PC-9 (cell line): ENCODE measurements around the gene KCNK5. TPM values are rescaled to one million over a fixed set of nuclear protein-coding genes. Genes with fewer than 3 reads are reported as not detected.

ENCODE experiments used
- BruUV-seq: library from RNA; stranded (reverse); fragments of 400-500 nt; replicated peaks from 2 replicates; lab custom pipeline; 2021; lab: Mats Ljungman, UMichigan
- CTCF ChIA-PET: fragments of 300-600 bp; sonication (Branson Sonifier 250); formaldehyde crosslinking; loops from one replicate; lab custom pipeline; 2022; ENCODE audit warnings: antibody characterized with exemption; lab: Charles Lee
- POLR2A ChIA-PET: fragments of 300-600 bp; sonication (Branson Sonifier 250); formaldehyde crosslinking; loops from one replicate; lab custom pipeline; 2022; ENCODE audit warnings: antibody characterized with exemption; ENCODE audit not compliant: unreplicated experiment; lab: Charles Lee
- DNase-seq, 2 experiments: peaks; one replicate each; pipeline versions ENCODE4 v3.0.0 to v3.0.0-alpha.2; 2015 to 2022; ENCODE audit warnings: mixed read lengths in 1 of 2
- H2AFZ ChIP-seq: fragments of 200-600 bp; sonication (generic); 2 replicates; pipeline ENCODE4 v1.8.1; 2017; ENCODE audit warnings: antibody characterized with exemption
- H3F3A ChIP-seq: fragments of 200-600 bp; sonication (generic); 2 replicates; pipeline ENCODE4 v1.8.1; 2017; ENCODE audit warnings: antibody characterized with exemption, mild to moderate bottlenecking, low read depth; ENCODE audit not compliant: insufficient read depth
- H3K27ac ChIP-seq: fragments of 200-600 bp; sonication (generic); 2 replicates; pipeline ENCODE4 v1.6.1; 2016; ENCODE audit warnings: mixed run types
- H3K27me3 ChIP-seq: fragments of 200-600 bp; sonication (generic); 2 replicates; pipeline ENCODE4 v1.6.1; 2016; ENCODE audit warnings: low read depth, mixed run types; ENCODE audit not compliant: insufficient read depth
- H3K36me3 ChIP-seq: fragments of 200-600 bp; sonication (generic); 2 replicates; pipeline ENCODE4 v1.6.1; 2016; ENCODE audit warnings: low read depth, mixed run types
- H3K4me1 ChIP-seq: fragments of 200-600 bp; sonication (generic); replicated peaks from 2 replicates; pipeline ENCODE4 v1.6.1; 2016; ENCODE audit warnings: mixed run types; ENCODE audit not compliant: insufficient read depth
- H3K4me2 ChIP-seq: fragments of 200-600 bp; sonication (generic); 2 replicates; pipeline ENCODE4 v1.6.1; 2017; ENCODE audit warnings: mixed run types
- H3K4me3 ChIP-seq: fragments of 200-600 bp; sonication (generic); 2 replicates; pipeline ENCODE4 v1.6.1; 2016; ENCODE audit warnings: mixed run types
- H3K79me2 ChIP-seq: fragments of 200-600 bp; sonication (generic); 2 replicates; pipeline ENCODE4 v1.6.1; 2017; ENCODE audit warnings: low read depth, mixed run types
- H3K9me2 ChIP-seq: fragments of 200-600 bp; sonication (generic); 2 replicates; pipeline ENCODE4 v1.8.1; 2017; ENCODE audit warnings: mild to moderate bottlenecking; ENCODE audit not compliant: insufficient read depth
- H3K9me3 ChIP-seq: fragments of 200-600 bp; sonication (generic); 2 replicates; pipeline ENCODE4 v1.8.1; 2016; ENCODE audit warnings: low read depth; ENCODE audit not compliant: insufficient read depth
- H4K20me1 ChIP-seq: fragments of 200-600 bp; sonication (generic); 2 replicates; pipeline ENCODE4 v1.8.1; 2017; ENCODE audit not compliant: insufficient read depth
- EZH2 ChIP-seq: fragments of 200-600 bp; sonication (generic); IDR thresholded peaks from 2 replicates; pipeline ENCODE4 v1.8.0; 2017; ENCODE audit warnings: antibody characterized with exemption, low read depth
- intact Hi-C: fragments of 100-400 bp; cut with micrococcal nuclease; formaldehyde crosslinking; loops from one replicate; pipeline ENCODE4 v1.10.0; 2022; ENCODE audit not compliant: unreplicated experiment
- total RNA-seq: library from RNA; stranded (reverse); gene quantifications from 2 replicates; pipeline ENCODE4 v1.2.3, GENCODE V29; 2021
- TF ChIP-seq, protein P1 (sequence below): fragments of 200-600 bp; sonication (generic); conservative IDR thresholded peaks from 2 replicates; pipeline ENCODE4 v1.6.1; 2017; ENCODE audit warnings: mixed run types, antibody characterized with exemption, mild to moderate bottlenecking, moderate library complexity

The KCNK5 gene
- total RNA-seq, 1 experiment from 2014 or later, result 11.9 TPM

DNA sequence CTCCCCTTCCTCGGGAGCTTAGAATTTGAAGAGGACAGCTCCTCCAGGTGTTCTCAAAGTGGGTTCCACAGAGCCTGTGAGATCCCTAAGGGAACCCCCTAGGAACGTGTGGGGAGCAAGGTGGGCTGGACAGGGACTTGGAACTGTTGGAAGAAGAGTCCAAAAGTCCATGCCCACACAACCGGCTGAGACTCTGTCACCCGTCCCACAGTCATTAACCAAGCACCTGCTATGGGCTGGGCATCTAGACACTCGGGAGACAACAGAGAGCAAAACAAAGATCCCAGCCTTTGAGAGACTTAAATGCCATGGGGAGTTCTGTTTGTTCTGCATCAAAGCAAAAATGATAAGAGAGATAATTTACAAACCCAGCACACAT is 62.4 kb downstream of the KCNK5 start:
- H3K4me3 ChIP-seq, result no peak overlapping the region
- CTCF ChIA-PET, result interaction anchor here (0.7 to 1.0 kb wide), 2 partner anchors 113 to 136 kb away, joined by 3 read pairs; no protein-coding TSS in a partner anchor
- TF ChIP-seq, protein P1, sequence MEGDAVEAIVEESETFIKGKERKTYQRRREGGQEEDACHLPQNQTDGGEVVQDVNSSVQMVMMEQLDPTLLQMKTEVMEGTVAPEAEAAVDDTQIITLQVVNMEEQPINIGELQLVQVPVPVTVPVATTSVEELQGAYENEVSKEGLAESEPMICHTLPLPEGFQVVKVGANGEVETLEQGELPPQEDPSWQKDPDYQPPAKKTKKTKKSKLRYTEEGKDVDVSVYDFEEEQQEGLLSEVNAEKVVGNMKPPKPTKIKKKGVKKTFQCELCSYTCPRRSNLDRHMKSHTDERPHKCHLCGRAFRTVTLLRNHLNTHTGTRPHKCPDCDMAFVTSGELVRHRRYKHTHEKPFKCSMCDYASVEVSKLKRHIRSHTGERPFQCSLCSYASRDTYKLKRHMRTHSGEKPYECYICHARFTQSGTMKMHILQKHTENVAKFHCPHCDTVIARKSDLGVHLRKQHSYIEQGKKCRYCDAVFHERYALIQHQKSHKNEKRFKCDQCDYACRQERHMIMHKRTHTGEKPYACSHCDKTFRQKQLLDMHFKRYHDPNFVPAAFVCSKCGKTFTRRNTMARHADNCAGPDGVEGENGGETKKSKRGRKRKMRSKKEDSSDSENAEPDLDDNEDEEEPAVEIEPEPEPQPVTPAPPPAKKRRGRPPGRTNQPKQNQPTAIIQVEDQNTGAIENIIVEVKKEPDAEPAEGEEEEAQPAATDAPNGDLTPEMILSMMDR, result no peak
- TF ChIP-seq EZH2, result no peak
- no peaks in the 10 kb centered on the region for H4K20me1 ChIP-seq
- H3K4me2 ChIP-seq, result no peak overlapping the region
- no peak overlapping the region for H2AFZ ChIP-seq
- intact Hi-C loops, result loop anchor here (1.0 to 5.0 kb wide), 3 partner anchors 136 to 195 kb away; no protein-coding TSS in a partner anchor
- no peaks in the 10 kb centered on the region for H3K9me2 ChIP-seq
- no peak overlapping the region for H3K27ac ChIP-seq
- H3F3A ChIP-seq, result peaks cover 19% of the 10 kb centered on the region; the same call in 1 of the 2 replicates
- 0 out of 2 replicates have a peak, but pooled peaks cover 4% of the 10 kb centered on the region for H3K36me3 ChIP-seq
- H3K27me3 ChIP-seq, result no peaks in the 10 kb centered on the region
- H3K9me3 ChIP-seq, result peaks cover 7% of the 10 kb centered on the region; the same call in 1 of the 2 replicates
- POLR2A ChIA-PET, result no interaction called here
- DNase-seq, result no peak
- peaks cover 33% of the 10 kb centered on the region for H3K4me1 ChIP-seq
- BruUV-seq, result no TSS peak
- no peaks in the 10 kb centered on the region for H3K79me2 ChIP-seq

DNA sequence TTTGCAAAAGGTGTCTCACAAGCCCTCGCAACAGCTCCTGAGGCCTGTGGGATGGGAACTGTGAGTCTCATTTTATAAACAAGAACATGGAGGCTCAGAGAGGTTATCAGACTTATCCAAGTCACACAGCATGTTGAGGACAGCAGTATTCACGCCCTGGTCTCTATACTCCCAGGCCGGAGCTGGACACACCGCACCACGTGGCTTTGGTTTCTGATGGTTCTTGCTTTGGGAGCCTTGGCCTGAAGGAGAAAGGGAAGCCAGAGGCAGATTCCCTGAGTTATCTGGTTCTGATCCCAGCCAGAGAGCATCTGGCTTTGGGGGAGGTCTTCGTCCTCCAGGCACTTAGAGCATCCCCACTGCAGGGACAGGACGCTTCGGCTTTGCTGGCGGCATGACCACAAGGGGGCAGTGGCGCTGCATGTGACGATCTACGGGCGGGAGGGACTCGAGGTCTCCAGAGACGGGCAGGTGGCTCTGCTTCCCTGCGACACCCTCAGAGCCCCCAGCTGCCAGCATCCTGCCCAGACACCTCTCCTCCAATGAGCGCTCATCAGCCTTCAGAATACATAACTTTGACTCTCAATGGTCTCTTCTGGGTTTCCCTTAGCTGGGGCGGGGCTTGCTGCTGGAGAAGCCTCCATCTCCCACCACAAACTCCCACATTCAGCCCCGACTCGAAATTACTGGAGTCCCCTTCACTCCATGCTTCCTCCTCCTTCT is 62.9 kb downstream of the KCNK5 start:
- Histone ChIP-seq H3K4me2 (no peak overlapping the region), H3K4me3 (no peak overlapping the region), H3K9me3 (peaks cover 1% of the 10 kb centered on the region; the same call in 1 of the 2 replicates), H3K27me3 (no peaks in the 10 kb centered on the region), H3F3A (peaks cover 19% of the 10 kb centered on the region; the same call in 1 of the 2 replicates), H3K4me1 (peaks cover 32% of the 10 kb centered on the region), H4K20me1 (no peaks in the 10 kb centered on the region), H3K79me2 (no peaks in the 10 kb centered on the region), H3K27ac (no peak overlapping the region), H3K36me3 (0 out of 2 replicates have a peak, but pooled peaks cover under 1% of the 10 kb centered on the region), H3K9me2 (no peaks in the 10 kb centered on the region), H2AFZ (no peak overlapping the region)
- TF ChIP-seq, protein P1, result peak; percentile 93
- no peak for TF ChIP-seq EZH2
- intact Hi-C loops, result loop anchor here (1.0 to 5.0 kb wide), 3 partner anchors 137 to 194 kb away; no protein-coding TSS in a partner anchor
- BruUV-seq, result no TSS peak
- peak; percentile 64 to 80 for DNase-seq
- CTCF ChIA-PET, result interaction anchor here (0.7 to 1.3 kb wide), 3 partner anchors 114 to 137 kb away, joined by 3 read pairs; no protein-coding TSS in a partner anchor
- POLR2A ChIA-PET, result no interaction called here

DNA sequence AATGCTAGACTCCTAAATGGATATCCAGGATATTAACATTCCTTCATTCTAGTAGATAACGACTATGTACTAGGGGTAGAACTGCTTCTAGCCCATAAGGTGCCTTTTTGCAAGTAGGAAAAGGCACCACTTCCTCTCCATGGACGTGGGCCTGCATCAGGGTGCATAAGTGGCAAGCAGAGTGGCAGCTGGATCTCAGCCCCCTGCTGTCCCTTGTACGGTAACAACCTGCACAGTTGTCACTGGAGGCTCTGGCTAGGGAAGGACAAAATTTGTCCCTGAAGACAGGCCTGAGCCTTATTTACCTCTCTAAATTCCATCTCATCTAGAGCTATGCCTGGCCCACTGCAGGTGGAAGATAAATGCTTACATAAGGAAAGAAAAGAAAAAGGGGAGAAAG is 71.8 kb downstream of the KCNK5 start:
- Histone ChIP-seq H3K36me3 (no peaks in the 10 kb centered on the region), H3K27me3 (no peaks in the 10 kb centered on the region), H3K9me2 (no peaks in the 10 kb centered on the region), H3K9me3 (peaks cover 3% of the 10 kb centered on the region; the same call in 1 of the 2 replicates), H2AFZ (no peak overlapping the region), H3K27ac (no peak overlapping the region), H3K79me2 (no peaks in the 10 kb centered on the region), H3K4me1 (no peaks in the 10 kb centered on the region), H3K4me3 (no peak overlapping the region), H3K4me2 (no peak overlapping the region), H3F3A (no peaks in the 10 kb centered on the region), H4K20me1 (no peaks in the 10 kb centered on the region)
- ChIA-PET CTCF (no interaction called here), POLR2A (no interaction called here)
- no peak for DNase-seq
- TF ChIP-seq, protein P1, result no peak
- TF ChIP-seq EZH2, result no peak
- intact Hi-C loops, result loop anchor here (5.0 kb wide), 1 partner anchor 70 kb away; no protein-coding TSS in a partner anchor
- no TSS peak for BruUV-seq
